GM23338 (cell line): ENCODE results near the gene KRT85.

ENCODE experiments used
- CREB1 ChIP-seq: fragments of 250-450 bp; sonication (Bioruptor Pico); IDR thresholded peaks from 2 replicates; pipeline ENCODE4 v1.5.0; 2020; ENCODE audit warnings: low read depth, mild to moderate bottlenecking, moderate library complexity
- EZH2 ChIP-seq: fragments of 200-600 bp; sonication (generic); IDR thresholded peaks from one replicate; pipeline ENCODE4 v1.8.0; 2017; ENCODE audit warnings: antibody characterized with exemption, mild to moderate bottlenecking, low read depth; ENCODE audit not compliant: unreplicated experiment
- EZH2phosphoT487 ChIP-seq: fragments of 200-600 bp; sonication (generic); IDR thresholded peaks from one replicate; pipeline ENCODE4 v1.8.1; 2018; ENCODE audit warnings: antibody characterized with exemption; ENCODE audit not compliant: unreplicated experiment
- JUNB ChIP-seq: IDR thresholded peaks from one replicate; pipeline ENCODE4 v1.6.1; 2016; ENCODE audit warnings: antibody characterized with exemption; ENCODE audit not compliant: unreplicated experiment
- NANOG ChIP-seq: IDR thresholded peaks from 2 replicates; pipeline ENCODE4 v1.6.1; 2016; ENCODE audit warnings: antibody characterized with exemption, borderline replicate concordance
- POLR2AphosphoS5 ChIP-seq: IDR thresholded peaks from 2 replicates; pipeline ENCODE4 v1.6.1; 2016; ENCODE audit warnings: antibody characterized with exemption, low read depth
- STAT1 ChIP-seq: IDR thresholded peaks from one replicate; pipeline ENCODE4 v1.6.1; 2016; ENCODE audit warnings: antibody characterized with exemption; ENCODE audit not compliant: unreplicated experiment
- ZNF114 ChIP-seq: fragments of 250-450 bp; sonication (Bioruptor Pico); IDR thresholded peaks from 2 replicates; pipeline ENCODE4 v1.5.0; 2020; ENCODE audit warnings: mild to moderate bottlenecking, moderate library complexity
- ZNF331 ChIP-seq: fragments of 250-450 bp; sonication (Bioruptor Pico); IDR thresholded peaks from 2 replicates; pipeline ENCODE4 v1.5.0; 2020; ENCODE audit warnings: low read depth, mild to moderate bottlenecking, moderate library complexity
- TF ChIP-seq, protein P1 (sequence below), 2 experiments: fragments of 200-600 bp in 1 of 2; sonication (generic) in 1 of 2; conservative IDR thresholded peaks; 2 replicates each; pipeline versions ENCODE4 v1.5.1 to v1.6.1; 2016 to 2017; ENCODE audit warnings: antibody characterized with exemption in 2 of 2, low read depth in 2 of 2, mild to moderate bottlenecking in 2 of 2, moderate library complexity in 1 of 2
- TF ChIP-seq, protein P2 (sequence below): IDR thresholded peaks from one replicate; pipeline ENCODE4 v1.6.1; 2018; ENCODE audit warnings: antibody characterized with exemption; ENCODE audit not compliant: unreplicated experiment
- TF ChIP-seq, protein P3 (sequence below): IDR thresholded peaks from 2 replicates; pipeline ENCODE4 v1.6.1; 2016; ENCODE audit warnings: antibody characterized with exemption
- TF ChIP-seq, protein P4 (sequence below): fragments of 250-450 bp; sonication (Bioruptor Pico); IDR thresholded peaks from 2 replicates; pipeline ENCODE4 v1.5.0; 2020; ENCODE audit warnings: mild to moderate bottlenecking, moderate library complexity

DNA sequence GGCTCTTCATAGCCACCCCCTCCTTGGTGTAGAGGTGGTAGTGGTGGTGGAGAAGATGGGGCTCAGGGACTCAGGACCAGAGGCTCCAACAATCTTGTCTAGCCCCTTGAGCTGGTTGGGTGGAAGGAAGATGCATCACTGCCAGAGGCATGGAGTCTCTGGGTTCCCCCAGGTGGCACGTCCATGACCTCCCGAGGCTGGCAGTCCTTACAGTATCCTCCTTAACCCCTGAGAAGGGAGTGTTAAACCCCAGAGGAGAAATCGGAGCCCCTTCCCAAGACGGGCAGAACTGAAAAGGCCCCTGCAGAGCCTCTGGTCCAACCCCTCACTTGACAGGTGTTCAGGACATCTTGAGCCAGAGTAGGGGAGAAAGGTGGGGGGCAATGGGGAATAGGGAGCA is 55.2 kb downstream of the KRT85 start:
- TF ChIP-seq, protein P1, sequence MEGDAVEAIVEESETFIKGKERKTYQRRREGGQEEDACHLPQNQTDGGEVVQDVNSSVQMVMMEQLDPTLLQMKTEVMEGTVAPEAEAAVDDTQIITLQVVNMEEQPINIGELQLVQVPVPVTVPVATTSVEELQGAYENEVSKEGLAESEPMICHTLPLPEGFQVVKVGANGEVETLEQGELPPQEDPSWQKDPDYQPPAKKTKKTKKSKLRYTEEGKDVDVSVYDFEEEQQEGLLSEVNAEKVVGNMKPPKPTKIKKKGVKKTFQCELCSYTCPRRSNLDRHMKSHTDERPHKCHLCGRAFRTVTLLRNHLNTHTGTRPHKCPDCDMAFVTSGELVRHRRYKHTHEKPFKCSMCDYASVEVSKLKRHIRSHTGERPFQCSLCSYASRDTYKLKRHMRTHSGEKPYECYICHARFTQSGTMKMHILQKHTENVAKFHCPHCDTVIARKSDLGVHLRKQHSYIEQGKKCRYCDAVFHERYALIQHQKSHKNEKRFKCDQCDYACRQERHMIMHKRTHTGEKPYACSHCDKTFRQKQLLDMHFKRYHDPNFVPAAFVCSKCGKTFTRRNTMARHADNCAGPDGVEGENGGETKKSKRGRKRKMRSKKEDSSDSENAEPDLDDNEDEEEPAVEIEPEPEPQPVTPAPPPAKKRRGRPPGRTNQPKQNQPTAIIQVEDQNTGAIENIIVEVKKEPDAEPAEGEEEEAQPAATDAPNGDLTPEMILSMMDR (conservative IDR thresholded peaks at IDR 0.05; ENCODE audit: low read depth in 2 of 2) = no peak
- TF ChIP-seq, protein P2, sequence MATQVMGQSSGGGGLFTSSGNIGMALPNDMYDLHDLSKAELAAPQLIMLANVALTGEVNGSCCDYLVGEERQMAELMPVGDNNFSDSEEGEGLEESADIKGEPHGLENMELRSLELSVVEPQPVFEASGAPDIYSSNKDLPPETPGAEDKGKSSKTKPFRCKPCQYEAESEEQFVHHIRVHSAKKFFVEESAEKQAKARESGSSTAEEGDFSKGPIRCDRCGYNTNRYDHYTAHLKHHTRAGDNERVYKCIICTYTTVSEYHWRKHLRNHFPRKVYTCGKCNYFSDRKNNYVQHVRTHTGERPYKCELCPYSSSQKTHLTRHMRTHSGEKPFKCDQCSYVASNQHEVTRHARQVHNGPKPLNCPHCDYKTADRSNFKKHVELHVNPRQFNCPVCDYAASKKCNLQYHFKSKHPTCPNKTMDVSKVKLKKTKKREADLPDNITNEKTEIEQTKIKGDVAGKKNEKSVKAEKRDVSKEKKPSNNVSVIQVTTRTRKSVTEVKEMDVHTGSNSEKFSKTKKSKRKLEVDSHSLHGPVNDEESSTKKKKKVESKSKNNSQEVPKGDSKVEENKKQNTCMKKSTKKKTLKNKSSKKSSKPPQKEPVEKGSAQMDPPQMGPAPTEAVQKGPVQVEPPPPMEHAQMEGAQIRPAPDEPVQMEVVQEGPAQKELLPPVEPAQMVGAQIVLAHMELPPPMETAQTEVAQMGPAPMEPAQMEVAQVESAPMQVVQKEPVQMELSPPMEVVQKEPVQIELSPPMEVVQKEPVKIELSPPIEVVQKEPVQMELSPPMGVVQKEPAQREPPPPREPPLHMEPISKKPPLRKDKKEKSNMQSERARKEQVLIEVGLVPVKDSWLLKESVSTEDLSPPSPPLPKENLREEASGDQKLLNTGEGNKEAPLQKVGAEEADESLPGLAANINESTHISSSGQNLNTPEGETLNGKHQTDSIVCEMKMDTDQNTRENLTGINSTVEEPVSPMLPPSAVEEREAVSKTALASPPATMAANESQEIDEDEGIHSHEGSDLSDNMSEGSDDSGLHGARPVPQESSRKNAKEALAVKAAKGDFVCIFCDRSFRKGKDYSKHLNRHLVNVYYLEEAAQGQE = no peak
- no peak for TF ChIP-seq NANOG
- no peak for TF ChIP-seq EZH2
- TF ChIP-seq POLR2AphosphoS5 = no peak
- no peak for TF ChIP-seq EZH2phosphoT487
- TF ChIP-seq STAT1 = no peak
- TF ChIP-seq CREB1 (CRISPR knock-in tag) = no peak
- TF ChIP-seq ZNF114 (CRISPR knock-in tag) = no peak
- TF ChIP-seq, protein P3, sequence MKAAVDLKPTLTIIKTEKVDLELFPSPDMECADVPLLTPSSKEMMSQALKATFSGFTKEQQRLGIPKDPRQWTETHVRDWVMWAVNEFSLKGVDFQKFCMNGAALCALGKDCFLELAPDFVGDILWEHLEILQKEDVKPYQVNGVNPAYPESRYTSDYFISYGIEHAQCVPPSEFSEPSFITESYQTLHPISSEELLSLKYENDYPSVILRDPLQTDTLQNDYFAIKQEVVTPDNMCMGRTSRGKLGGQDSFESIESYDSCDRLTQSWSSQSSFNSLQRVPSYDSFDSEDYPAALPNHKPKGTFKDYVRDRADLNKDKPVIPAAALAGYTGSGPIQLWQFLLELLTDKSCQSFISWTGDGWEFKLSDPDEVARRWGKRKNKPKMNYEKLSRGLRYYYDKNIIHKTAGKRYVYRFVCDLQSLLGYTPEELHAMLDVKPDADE = no peak
- TF ChIP-seq, protein P4, sequence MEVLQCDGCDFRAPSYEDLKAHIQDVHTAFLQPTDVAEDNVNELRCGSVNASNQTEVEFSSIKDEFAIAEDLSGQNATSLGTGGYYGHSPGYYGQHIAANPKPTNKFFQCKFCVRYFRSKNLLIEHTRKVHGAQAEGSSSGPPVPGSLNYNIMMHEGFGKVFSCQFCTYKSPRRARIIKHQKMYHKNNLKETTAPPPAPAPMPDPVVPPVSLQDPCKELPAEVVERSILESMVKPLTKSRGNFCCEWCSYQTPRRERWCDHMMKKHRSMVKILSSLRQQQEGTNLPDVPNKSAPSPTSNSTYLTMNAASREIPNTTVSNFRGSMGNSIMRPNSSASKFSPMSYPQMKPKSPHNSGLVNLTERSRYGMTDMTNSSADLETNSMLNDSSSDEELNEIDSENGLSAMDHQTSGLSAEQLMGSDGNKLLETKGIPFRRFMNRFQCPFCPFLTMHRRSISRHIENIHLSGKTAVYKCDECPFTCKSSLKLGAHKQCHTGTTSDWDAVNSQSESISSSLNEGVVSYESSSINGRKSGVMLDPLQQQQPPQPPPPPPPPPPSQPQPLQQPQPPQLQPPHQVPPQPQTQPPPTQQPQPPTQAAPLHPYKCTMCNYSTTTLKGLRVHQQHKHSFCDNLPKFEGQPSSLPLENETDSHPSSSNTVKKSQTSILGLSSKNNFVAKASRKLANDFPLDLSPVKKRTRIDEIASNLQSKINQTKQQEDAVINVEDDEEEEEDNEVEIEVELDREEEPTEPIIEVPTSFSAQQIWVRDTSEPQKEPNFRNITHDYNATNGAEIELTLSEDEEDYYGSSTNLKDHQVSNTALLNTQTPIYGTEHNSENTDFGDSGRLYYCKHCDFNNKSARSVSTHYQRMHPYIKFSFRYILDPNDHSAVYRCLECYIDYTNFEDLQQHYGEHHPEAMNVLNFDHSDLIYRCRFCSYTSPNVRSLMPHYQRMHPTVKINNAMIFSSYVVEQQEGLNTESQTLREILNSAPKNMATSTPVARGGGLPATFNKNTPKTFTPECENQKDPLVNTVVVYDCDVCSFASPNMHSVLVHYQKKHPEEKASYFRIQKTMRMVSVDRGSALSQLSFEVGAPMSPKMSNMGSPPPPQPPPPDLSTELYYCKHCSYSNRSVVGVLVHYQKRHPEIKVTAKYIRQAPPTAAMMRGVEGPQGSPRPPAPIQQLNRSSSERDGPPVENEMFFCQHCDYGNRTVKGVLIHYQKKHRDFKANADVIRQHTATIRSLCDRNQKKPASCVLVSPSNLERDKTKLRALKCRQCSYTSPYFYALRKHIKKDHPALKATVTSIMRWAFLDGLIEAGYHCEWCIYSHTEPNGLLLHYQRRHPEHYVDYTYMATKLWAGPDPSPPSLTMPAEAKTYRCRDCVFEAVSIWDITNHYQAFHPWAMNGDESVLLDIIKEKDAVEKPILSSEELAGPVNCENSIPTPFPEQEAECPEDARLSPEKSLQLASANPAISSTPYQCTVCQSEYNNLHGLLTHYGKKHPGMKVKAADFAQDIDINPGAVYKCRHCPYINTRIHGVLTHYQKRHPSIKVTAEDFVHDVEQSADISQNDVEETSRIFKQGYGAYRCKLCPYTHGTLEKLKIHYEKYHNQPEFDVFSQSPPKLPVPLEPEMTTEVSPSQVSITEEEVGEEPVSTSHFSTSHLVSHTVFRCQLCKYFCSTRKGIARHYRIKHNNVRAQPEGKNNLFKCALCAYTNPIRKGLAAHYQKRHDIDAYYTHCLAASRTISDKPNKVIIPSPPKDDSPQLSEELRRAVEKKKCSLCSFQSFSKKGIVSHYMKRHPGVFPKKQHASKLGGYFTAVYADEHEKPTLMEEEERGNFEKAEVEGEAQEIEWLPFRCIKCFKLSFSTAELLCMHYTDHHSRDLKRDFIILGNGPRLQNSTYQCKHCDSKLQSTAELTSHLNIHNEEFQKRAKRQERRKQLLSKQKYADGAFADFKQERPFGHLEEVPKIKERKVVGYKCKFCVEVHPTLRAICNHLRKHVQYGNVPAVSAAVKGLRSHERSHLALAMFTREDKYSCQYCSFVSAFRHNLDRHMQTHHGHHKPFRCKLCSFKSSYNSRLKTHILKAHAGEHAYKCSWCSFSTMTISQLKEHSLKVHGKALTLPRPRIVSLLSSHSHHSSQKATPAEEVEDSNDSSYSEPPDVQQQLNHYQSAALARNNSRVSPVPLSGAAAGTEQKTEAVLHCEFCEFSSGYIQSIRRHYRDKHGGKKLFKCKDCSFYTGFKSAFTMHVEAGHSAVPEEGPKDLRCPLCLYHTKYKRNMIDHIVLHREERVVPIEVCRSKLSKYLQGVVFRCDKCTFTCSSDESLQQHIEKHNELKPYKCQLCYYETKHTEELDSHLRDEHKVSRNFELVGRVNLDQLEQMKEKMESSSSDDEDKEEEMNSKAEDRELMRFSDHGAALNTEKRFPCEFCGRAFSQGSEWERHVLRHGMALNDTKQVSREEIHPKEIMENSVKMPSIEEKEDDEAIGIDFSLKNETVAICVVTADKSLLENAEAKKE = no peak
- no peak for TF ChIP-seq JUNB
- no peak for TF ChIP-seq ZNF331 (CRISPR knock-in tag)
